Retinal pigment epithelial cell (primary cell): ENCODE measurements around the gene GLCCI1.

Experiments used
- DNase-seq: peaks from one replicate; pipeline ENCODE4 v3.0.0-alpha.2; 2010; ENCODE audit warnings: low read depth
- H3K4me3 ChIP-seq: 2 replicates; pipeline ENCODE4 v1.5.1; 2011; ENCODE audit warnings: mild to moderate bottlenecking, low read length, control low read depth, moderate library complexity
- CTCF ChIP-seq: conservative IDR thresholded peaks from 2 replicates; pipeline ENCODE4 v1.5.1; 2011; ENCODE audit warnings: low read depth, low read length, control low read depth, inconsistent platforms

The GLCCI1 gene

DNA sequence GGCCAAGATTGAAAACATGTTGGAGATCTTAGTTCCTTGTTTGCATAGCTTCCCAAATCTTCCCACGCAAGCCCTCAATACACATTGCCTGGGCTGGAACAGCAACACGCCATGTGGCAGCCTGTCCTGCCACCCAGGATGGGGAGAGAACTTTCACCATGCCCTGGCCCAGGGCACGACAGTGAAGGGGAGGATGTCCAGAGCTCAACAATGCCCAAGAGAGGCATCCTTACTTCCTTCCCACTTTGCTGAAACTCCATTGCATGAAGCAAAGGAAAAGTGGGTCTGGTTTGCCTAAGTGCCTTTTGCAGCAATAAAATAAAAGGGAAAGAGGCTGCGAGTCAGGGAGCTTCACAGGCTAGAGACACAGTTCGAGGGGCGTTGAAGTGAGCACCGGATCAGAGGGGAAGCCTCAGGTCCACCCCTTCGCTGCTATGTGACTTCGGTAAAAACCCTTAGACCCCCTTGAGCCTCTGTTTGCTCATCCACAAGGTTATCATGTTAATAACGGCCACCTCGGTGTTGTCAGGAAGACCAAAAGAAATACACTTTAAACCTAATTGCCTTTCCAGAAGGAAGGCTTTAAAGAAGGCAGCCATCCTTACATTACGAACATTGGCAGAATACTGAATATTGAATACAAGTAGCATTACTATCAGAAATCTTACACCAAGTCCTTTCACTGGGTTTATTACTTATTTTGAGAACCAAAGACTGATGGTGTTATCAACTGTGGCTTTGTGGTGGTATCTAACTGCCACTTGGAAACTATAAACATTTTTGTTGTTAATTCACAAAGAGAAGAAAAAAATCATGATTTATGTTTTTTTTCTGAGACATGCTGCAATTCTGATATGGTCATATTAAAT, 160.1 kb downstream of the GLCCI1 start:
- DNase-seq = no peak
- H3K4me3 ChIP-seq = no peak overlapping the region
- no peak for TF ChIP-seq CTCF

DNA sequence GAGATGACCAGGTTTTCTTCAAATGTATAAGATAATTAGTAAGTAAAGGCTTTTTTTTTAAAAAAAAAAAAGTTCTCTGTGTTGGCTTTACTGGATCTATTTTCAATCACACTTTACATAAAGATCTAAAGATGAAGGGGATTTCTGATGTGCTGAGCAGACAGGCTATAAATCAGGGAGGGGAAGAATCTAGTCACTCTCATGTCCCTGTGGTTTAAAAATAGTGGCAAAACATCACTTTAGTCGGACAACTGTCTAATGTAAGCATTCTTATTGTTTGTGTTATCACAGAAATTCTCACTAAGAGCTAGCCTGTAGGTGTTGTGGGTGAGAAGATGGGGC, 160.7 kb downstream of the GLCCI1 start:
- DNase-seq = no peak
- no peak for TF ChIP-seq CTCF
- no peak overlapping the region for H3K4me3 ChIP-seq

- TF ChIP-seq CTCF = no peak
- no peak for DNase-seq
- no peak overlapping the region for H3K4me3 ChIP-seq
Observed at GRCh38 chr7:8130663-8131062, 162.1 kb downstream of the GLCCI1 start.

- no peak for DNase-seq
- TF ChIP-seq CTCF = no peak
- H3K4me3 ChIP-seq = no peak overlapping the region
Observed at GRCh38 chr7:8131694-8132605, 163.4 kb downstream of the GLCCI1 start.

- no peak for DNase-seq
- TF ChIP-seq CTCF = no peak
- H3K4me3 ChIP-seq = no peak overlapping the region
Observed at GRCh38 chr7:8133188-8133848, 164.7 kb downstream of the GLCCI1 start.

GRCh38 chr7:8134089-8134733, 165.6 kb downstream of the GLCCI1 start:
- DNase-seq = no peak
- no peak overlapping the region for H3K4me3 ChIP-seq
- no peak for TF ChIP-seq CTCF
